Measurements from ENCODE around the gene SGSH.

- no peak for TF ChIP-seq CTCF (IDR thresholded peaks at IDR 0.05; ENCODE audit: low read length)
- TF ChIP-seq EZH2 (IDR thresholded peaks at IDR 0.05; ENCODE audit: borderline replicate concordance, low read length) = no peak
Observed at GRCh38 chr17:80171681-80172080, 48.5 kb downstream of the SGSH start.
